Esophagus muscularis mucosa (tissue), 4 donors: ENCODE data around the gene PIK3CB. TPM values are rescaled to one million over a fixed set of nuclear protein-coding genes. Genes with fewer than 3 reads are reported as not detected.

Experiments
- DNase-seq: peaks from one replicate; pipeline ENCODE4 v3.0.0-alpha.2; 2017; ENCODE audit errors: extremely low spot score
- H3K27ac ChIP-seq, 4 donors: fragments of 200-600 bp; sonication (generic); replicated peaks in 1 of 4; 1 replicate in 3 of 4; 2 replicates in 1 of 4; pipeline ENCODE4 v1.5.1; 2016 to 2019; ENCODE audit warnings: mild to moderate bottlenecking in 1 of 4
- H3K27me3 ChIP-seq, 4 donors: fragments of 200-600 bp; sonication (generic); one replicate each; pipeline versions ENCODE4 v1.5.1 to v1.6.0; 2016 to 2019
- H3K36me3 ChIP-seq, 4 donors: fragments of 200-600 bp; sonication (generic); one replicate each; pipeline ENCODE4 v1.5.1; 2016 to 2019
- H3K4me1 ChIP-seq, 4 donors: fragments of 200-600 bp; sonication (generic); one replicate each; pipeline ENCODE4 v1.5.1; 2016 to 2019
- H3K4me3 ChIP-seq, 4 donors: fragments of 200-600 bp; sonication (generic); 1 replicate in 2 of 4; 2 replicates in 2 of 4; pipeline ENCODE4 v1.5.1; 2016 to 2019; ENCODE audit warnings: mild to moderate bottlenecking in 4 of 4, moderate library complexity in 1 of 4
- H3K9me3 ChIP-seq, 4 donors: fragments of 200-600 bp; sonication (generic); 1 replicate in 3 of 4; 2 replicates in 1 of 4; pipeline ENCODE4 v1.5.1; 2016 to 2019
- CTCF ChIP-seq, 3 experiments: fragments of 200-600 bp in 2 of 3; fragments of 450-650 bp in 1 of 3; sonication (generic) in 2 of 3; IDR thresholded peaks; one replicate each; pipeline ENCODE4 v1.5.1; 2017 to 2019; ENCODE audit warnings: antibody characterized with exemption in 3 of 3, mild to moderate bottlenecking in 2 of 3, moderate library complexity in 1 of 3
- EP300 ChIP-seq: sonication (generic); formaldehyde crosslinking; IDR thresholded peaks from one replicate; pipeline ENCODE4 v1.6.1; 2017; ENCODE audit warnings: antibody characterized with exemption
- POLR2A ChIP-seq: fragments of 450-650 bp; IDR thresholded peaks from one replicate; pipeline ENCODE4 v1.6.1; 2017; ENCODE audit warnings: antibody characterized with exemption, moderate library complexity, mild to moderate bottlenecking, low read depth
- POLR2AphosphoS5 ChIP-seq, 2 donors: sonication (generic); formaldehyde crosslinking; IDR thresholded peaks; one replicate each; pipeline ENCODE4 v1.6.1; 2017; ENCODE audit warnings: antibody characterized with exemption in 2 of 2
- WGBS: methylation state at CpG from one replicate; pipeline ENCODE4 v1.1.5; 2018; 5-methylcytosine and 5-hydroxymethylcytosine counted together
- intact Hi-C: fragments of 100-400 bp; cut with DNase I; formaldehyde crosslinking; loops from one replicate; pipeline ENCODE4 v1.15.1; 2023
- total RNA-seq, 4 donors: library from RNA; depleted of rRNA; stranded (reverse); fragments of >200 nt; gene quantifications; one replicate each; pipeline versions ENCODE4 v1.1.0 to v1.2.1, GENCODE V29; 2016

Gene PIK3CB
- total RNA-seq, 4 donors from 2014 or later, result 32.1 to 42.7 (median 36.6) TPM

GRCh38 chr3:138818185-138818860 lies 16.4 kb downstream of the PIK3CB start:
- Histone ChIP-seq H3K27ac (no peak overlapping the region), H3K4me3 (no peak overlapping the region), H3K27me3 (no peaks in the 10 kb centered on the region), H3K36me3 (no peaks in the 10 kb centered on the region), H3K9me3 (no peaks in the 10 kb centered on the region), H3K4me1 (peaks cover under 1 to 15% (median 11%) of the 10 kb centered on the region in 4 donors)
- no peak for TF ChIP-seq EP300
- no peak for TF ChIP-seq CTCF (IDR thresholded peaks at IDR 0.05)
- no peak for TF ChIP-seq POLR2AphosphoS5 (IDR thresholded peaks at IDR 0.05)
- no peak for TF ChIP-seq POLR2A
- 83% methylated on average over 1 of the region's 1 CpG for WGBS
- DNase-seq, result no peak
- intact Hi-C loops, result no loop called here

- no peaks in the 10 kb centered on the region for H3K36me3 ChIP-seq
- intact Hi-C loops, result no loop called here
- no peaks in the 10 kb centered on the region for H3K9me3 ChIP-seq
- no peak overlapping the region for H3K27ac ChIP-seq
- no peaks in the 10 kb centered on the region for H3K27me3 ChIP-seq
- no peak for DNase-seq
- no peak overlapping the region for H3K4me3 ChIP-seq
- 89% methylated on average over 3 of the region's 3 CpGs for WGBS
- peaks cover 0 to 15% (median 11%) of the 10 kb centered on the region in 4 donors for H3K4me1 ChIP-seq
- TF ChIP-seq POLR2A, result no peak
- no peak for TF ChIP-seq CTCF (IDR thresholded peaks at IDR 0.05)
- TF ChIP-seq POLR2AphosphoS5 (IDR thresholded peaks at IDR 0.05), result no peak
- no peak for TF ChIP-seq EP300
Measured at GRCh38 chr3:138817695-138818094, 17.0 kb downstream of the PIK3CB start.

- 87% methylated on average over 2 of the region's 2 CpGs for WGBS
Measured at GRCh38 chr3:138812806-138813205, 21.9 kb downstream of the PIK3CB start.

GRCh38 chr3:138809500-138810256 lies 25.1 kb downstream of the PIK3CB start:
- H3K27ac ChIP-seq, result no peak overlapping the region
- H3K4me3 ChIP-seq, result no peak overlapping the region
- no peaks in the 10 kb centered on the region for H3K27me3 ChIP-seq
- peaks cover 0 to 3% (median 0%) of the 10 kb centered on the region in 4 donors for H3K4me1 ChIP-seq
- DNase-seq, result no peak
- no peaks in the 10 kb centered on the region for H3K9me3 ChIP-seq
- no peaks in the 10 kb centered on the region for H3K36me3 ChIP-seq
- intact Hi-C loops, result no loop called here
- WGBS, result 85% methylated on average over 6 of the region's 6 CpGs
- TF ChIP-seq EP300 (no peak), POLR2AphosphoS5 (IDR thresholded peaks at IDR 0.05) (no peak), CTCF (IDR thresholded peaks at IDR 0.05) (no peak), POLR2A (no peak)

More at GRCh38 chr3:138812806-138813205, 21.9 kb downstream of the PIK3CB start:
- DNase-seq, result no peak
- TF ChIP-seq POLR2AphosphoS5 (IDR thresholded peaks at IDR 0.05) (no peak), CTCF (IDR thresholded peaks at IDR 0.05) (no peak), EP300 (no peak), POLR2A (no peak)
- no peaks in the 10 kb centered on the region for H3K9me3 ChIP-seq
- H3K4me1 ChIP-seq, result peaks cover 2 to 4% (median 3%) of the 10 kb centered on the region in 4 donors
- no peak overlapping the region for H3K4me3 ChIP-seq
- no peaks in the 10 kb centered on the region for H3K36me3 ChIP-seq
- intact Hi-C loops, result no loop called here
- H3K27ac ChIP-seq, result no peak overlapping the region
- H3K27me3 ChIP-seq, result no peaks in the 10 kb centered on the region
